Body of pancreas (tissue), 4 donors: ENCODE data around the gene APMAP. TPM values are rescaled to one million over a fixed set of nuclear protein-coding genes. Genes with fewer than 3 reads are reported as not detected.

Experiments
- ATAC-seq: fragments of 150-250 bp; one replicate; pipeline ENCODE4 v1.9.1; 2016
- DNase-seq, 4 donors: peaks; one replicate each; pipeline ENCODE4 v3.0.0-alpha.2; 2019
- H3K27ac ChIP-seq, 4 donors: fragments of 200-600 bp; sonication (generic); 1 replicate in 3 of 4; 2 replicates in 1 of 4; pipeline versions ENCODE4 v1.5.1 to v1.6.1; 2016 to 2019; ENCODE audit warnings: mild to moderate bottlenecking in 1 of 4, mixed read lengths in 1 of 4, moderate library complexity in 1 of 4
- H3K27me3 ChIP-seq, 2 donors: fragments of 200-600 bp; sonication (generic); one replicate each; pipeline ENCODE4 v1.6.0; 2016; ENCODE audit warnings: mild to moderate bottlenecking in 1 of 2
- H3K36me3 ChIP-seq, 2 donors: fragments of 200-600 bp; sonication (generic); replicated peaks in 1 of 2; 2 replicates each; pipeline ENCODE4 v1.5.1; 2016; ENCODE audit warnings: low read depth in 2 of 2; ENCODE audit not compliant: insufficient read depth in 1 of 2
- H3K4me1 ChIP-seq: fragments of 200-600 bp; sonication (generic); one replicate; pipeline ENCODE4 v1.6.0; 2016
- H3K4me3 ChIP-seq, 2 donors: fragments of 200-600 bp; sonication (generic); 1 replicate in 1 of 2; 2 replicates in 1 of 2; pipeline ENCODE4 v1.5.1; 2016 to 2019
- H3K9me3 ChIP-seq, 3 donors: fragments of 200-600 bp; sonication (generic); 1 replicate in 2 of 3; 2 replicates in 1 of 3; pipeline ENCODE4 v1.5.1; 2016
- CTCF ChIP-seq, 7 experiments: fragments of 450-650 bp in 4 of 7; fragments of 200-600 bp in 3 of 7; sonication (generic) in 3 of 7; IDR thresholded peaks; one replicate each; pipeline ENCODE4 v1.5.1; 2016 to 2019; ENCODE audit warnings: antibody characterized with exemption in 7 of 7
- POLR2A ChIP-seq, 3 donors: fragments of 450-650 bp; IDR thresholded peaks; one replicate each; pipeline ENCODE4 v1.6.1; 2016; ENCODE audit warnings: antibody characterized with exemption in 3 of 3, mild to moderate bottlenecking in 2 of 3
- WGBS, 2 donors: methylation state at CpG; one replicate each; pipeline ENCODE4 v1.1.5; 2017; 5-methylcytosine and 5-hydroxymethylcytosine counted together
- intact Hi-C: fragments of 100-400 bp; cut with DNase I; formaldehyde crosslinking; loops from one replicate; pipeline ENCODE4 v1.15.1; 2023
- total RNA-seq, 2 donors: library from RNA; depleted of rRNA; stranded (reverse); fragments of >200 nt; gene quantifications; one replicate each; pipeline ENCODE4 v1.1.0, GENCODE V29; 2016

Gene APMAP
- total RNA-seq, 2 donors from 2014 or later, result 38.9 to 51.4 TPM

- no peak for ATAC-seq
- Histone ChIP-seq H3K9me3 (no peaks in the 10 kb centered on the region), H3K27ac (no peak overlapping the region), H3K4me3 (no peak overlapping the region), H3K36me3 (no peaks in the 10 kb centered on the region), H3K4me1 (peaks cover 6% of the 10 kb centered on the region), H3K27me3 (no peaks in the 10 kb centered on the region)
- TF ChIP-seq POLR2A (IDR thresholded peaks at IDR 0.05) (no peak), CTCF (IDR thresholded peaks at IDR 0.05) (no peak)
- no peak for DNase-seq
- WGBS, 2 donors, result 89 to 92% methylated on average over 7 of the region's 7 CpGs
- intact Hi-C loops, result no loop called here
These were observed 6.0 kb downstream of the APMAP start for GRCh38 chr20:24986436-24987015.

- Histone ChIP-seq H3K36me3 (no peaks in the 10 kb centered on the region), H3K27ac (no peak overlapping the region), H3K4me1 (no peaks in the 10 kb centered on the region), H3K9me3 (no peaks in the 10 kb centered on the region), H3K27me3 (no peaks in the 10 kb centered on the region), H3K4me3 (no peak overlapping the region)
- ATAC-seq, result no peak
- 53 to 78% methylated on average over 6 of the region's 6 CpGs for WGBS, 2 donors
- intact Hi-C loops, result no loop called here
- no peak for DNase-seq
- TF ChIP-seq CTCF (IDR thresholded peaks at IDR 0.05) (no peak), POLR2A (IDR thresholded peaks at IDR 0.05) (no peak)
These were observed 6.7 kb downstream of the APMAP start for GRCh38 chr20:24985802-24986201.

- 59 to 73% methylated on average over 3 of the region's 3 CpGs for WGBS, 2 donors
- no peaks in the 10 kb centered on the region for H3K27me3 ChIP-seq
- H3K27ac ChIP-seq, result peak overlapping the region in 1 of 4 donors; percentile 11
- intact Hi-C loops, result no loop called here
- no peaks in the 10 kb centered on the region for H3K9me3 ChIP-seq
- TF ChIP-seq CTCF (IDR thresholded peaks at IDR 0.05), result no peak
- TF ChIP-seq POLR2A (IDR thresholded peaks at IDR 0.05), result no peak
- H3K36me3 ChIP-seq, result no peaks in the 10 kb centered on the region
- no peak overlapping the region for H3K4me3 ChIP-seq
- DNase-seq, result no peak
- ATAC-seq, result no peak
- H3K4me1 ChIP-seq, result no peaks in the 10 kb centered on the region
These were observed 7.5 kb downstream of the APMAP start for GRCh38 chr20:24984961-24985640.

DNA sequence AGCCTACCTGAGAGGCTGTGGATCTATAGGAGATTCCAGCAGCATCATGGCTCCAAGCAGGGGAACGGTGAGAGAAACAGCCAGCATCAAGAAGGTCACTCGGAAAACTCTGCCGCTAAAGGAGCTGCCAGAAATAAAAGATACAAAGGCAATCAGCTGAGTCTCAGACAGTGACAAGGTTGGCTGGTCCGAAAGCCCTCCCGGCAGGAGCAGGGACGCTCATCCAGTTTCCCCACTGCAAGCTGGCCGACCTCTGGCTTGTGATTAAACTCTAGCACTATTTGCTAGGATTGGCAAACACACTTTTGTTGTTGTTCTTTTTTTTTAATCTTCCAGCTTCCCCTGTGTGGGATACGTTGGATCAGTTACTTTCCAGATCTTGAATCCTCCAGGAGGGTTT is 8.7 kb downstream of the APMAP start:
- Histone ChIP-seq H3K27ac (no peak overlapping the region), H3K27me3 (no peaks in the 10 kb centered on the region), H3K36me3 (no peaks in the 10 kb centered on the region), H3K4me1 (no peaks in the 10 kb centered on the region), H3K9me3 (no peaks in the 10 kb centered on the region), H3K4me3 (no peak overlapping the region)
- ATAC-seq, result no peak
- TF ChIP-seq POLR2A (IDR thresholded peaks at IDR 0.05) (no peak), CTCF (IDR thresholded peaks at IDR 0.05) (no peak)
- intact Hi-C loops, result no loop called here
- DNase-seq, result no peak
- WGBS, 2 donors, result 79 to 85% methylated on average over 8 of the region's 8 CpGs

DNA sequence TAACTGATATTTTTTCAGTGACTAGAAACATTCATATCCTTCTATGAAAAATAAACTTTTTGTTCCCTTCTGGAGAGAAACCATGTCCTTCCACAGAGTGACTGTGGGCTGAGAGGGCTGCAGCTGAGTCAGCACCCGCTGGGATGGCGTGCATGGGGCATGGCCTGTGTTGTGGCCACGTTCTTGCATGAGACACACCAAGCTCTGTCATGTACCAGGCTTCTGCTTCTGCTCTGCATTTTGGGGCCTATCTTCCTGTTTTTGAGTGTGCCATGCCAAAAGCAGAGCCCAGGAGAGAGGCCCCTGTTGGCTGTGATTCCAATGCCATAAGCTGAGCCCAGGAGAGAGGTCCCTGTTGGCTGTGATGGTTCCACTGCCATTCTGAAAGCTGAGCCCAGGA is 10.8 kb downstream of the APMAP start:
- ATAC-seq (no peak), DNase-seq (peak in 1 of 4 donors; percentile 62)
- Histone ChIP-seq H3K4me1 (no peaks in the 10 kb centered on the region), H3K27me3 (no peaks in the 10 kb centered on the region), H3K9me3 (no peaks in the 10 kb centered on the region), H3K36me3 (no peaks in the 10 kb centered on the region), H3K4me3 (no peak overlapping the region), H3K27ac (no peak overlapping the region)
- WGBS, 2 donors, result 88 to 89% methylated on average over 3 of the region's 3 CpGs
- TF ChIP-seq POLR2A (IDR thresholded peaks at IDR 0.05) (no peak), CTCF (IDR thresholded peaks at IDR 0.05) (no peak)
- intact Hi-C loops, result no loop called here
